Activated CD4-positive, CD25-positive, alpha-beta regulatory T cell treated with anti-CD3 and anti-CD28 coated beads, Interleukin-2, amount 50 U/mL, for 72 hours (primary cell): ENCODE measurements around the gene SLC6A11.

ENCODE experiments used
- DNase-seq: peaks from one replicate; pipeline ENCODE4 v3.0.0; 2021

The SLC6A11 gene

GRCh38 chr3:10957976-10958749 lies 142.1 kb downstream of the SLC6A11 start:
- no peak for DNase-seq

- DNase-seq: no peak
Observed at GRCh38 chr3:10960255-10960654, 144.2 kb downstream of the SLC6A11 start.

- no peak for DNase-seq
Observed at GRCh38 chr3:10961921-10962320, 145.9 kb downstream of the SLC6A11 start.

- no peak for DNase-seq
Observed at GRCh38 chr3:10962481-10963036, 146.5 kb downstream of the SLC6A11 start.

DNA sequence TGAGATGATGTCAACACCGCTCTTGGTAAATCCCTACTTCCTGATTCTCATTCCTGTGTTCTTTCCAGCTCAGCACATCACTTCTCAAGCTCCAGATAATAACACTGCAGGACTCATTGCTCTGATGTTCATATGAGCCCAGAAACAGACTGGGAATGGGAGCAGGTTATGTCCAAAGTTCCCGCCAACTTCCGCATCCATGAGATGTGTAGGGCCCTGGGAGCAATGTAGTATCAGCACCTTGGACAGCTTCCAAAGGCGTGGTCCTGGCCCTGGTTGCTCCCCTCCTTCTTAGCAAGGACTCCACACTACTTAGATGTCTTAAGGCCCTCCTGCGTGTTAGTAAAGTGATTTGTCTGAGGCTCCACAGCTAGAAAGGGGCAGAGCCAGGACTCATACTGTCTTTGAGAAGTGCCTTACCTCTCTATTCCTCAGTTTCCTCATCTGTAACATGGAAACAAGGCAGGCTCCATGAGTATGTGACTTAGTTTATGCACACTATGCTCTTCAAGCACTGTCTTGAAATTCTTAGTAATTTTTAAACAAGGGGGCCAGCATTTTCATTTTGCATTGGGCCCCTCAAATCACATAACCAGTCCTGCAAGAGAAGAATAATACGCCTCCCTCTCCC lies 148.6 kb downstream of the SLC6A11 start:
- no peak for DNase-seq

DNA sequence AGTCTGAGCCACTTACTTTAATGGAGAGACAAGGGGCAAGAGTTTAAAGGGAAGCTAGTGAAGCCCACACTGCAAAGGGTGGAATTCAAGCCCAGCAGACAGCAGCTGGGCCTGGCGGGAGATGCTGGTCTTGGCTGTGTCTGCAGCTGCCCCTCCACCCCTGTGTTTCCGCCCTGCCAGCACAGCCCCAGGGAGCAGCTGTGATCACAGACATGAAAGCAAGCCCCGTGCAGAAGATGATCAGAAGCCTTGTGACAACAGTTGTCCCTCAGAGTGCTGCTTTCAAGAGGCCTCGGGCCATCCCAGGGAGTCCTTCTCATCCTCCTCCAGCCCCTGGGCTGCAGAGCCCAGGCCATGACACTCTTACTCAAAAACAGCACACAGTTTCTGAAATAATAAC lies 152.4 kb downstream of the SLC6A11 start:
- no peak for DNase-seq

- no peak for DNase-seq
Observed at GRCh38 chr3:10970306-10970960, 154.4 kb downstream of the SLC6A11 start.

DNA sequence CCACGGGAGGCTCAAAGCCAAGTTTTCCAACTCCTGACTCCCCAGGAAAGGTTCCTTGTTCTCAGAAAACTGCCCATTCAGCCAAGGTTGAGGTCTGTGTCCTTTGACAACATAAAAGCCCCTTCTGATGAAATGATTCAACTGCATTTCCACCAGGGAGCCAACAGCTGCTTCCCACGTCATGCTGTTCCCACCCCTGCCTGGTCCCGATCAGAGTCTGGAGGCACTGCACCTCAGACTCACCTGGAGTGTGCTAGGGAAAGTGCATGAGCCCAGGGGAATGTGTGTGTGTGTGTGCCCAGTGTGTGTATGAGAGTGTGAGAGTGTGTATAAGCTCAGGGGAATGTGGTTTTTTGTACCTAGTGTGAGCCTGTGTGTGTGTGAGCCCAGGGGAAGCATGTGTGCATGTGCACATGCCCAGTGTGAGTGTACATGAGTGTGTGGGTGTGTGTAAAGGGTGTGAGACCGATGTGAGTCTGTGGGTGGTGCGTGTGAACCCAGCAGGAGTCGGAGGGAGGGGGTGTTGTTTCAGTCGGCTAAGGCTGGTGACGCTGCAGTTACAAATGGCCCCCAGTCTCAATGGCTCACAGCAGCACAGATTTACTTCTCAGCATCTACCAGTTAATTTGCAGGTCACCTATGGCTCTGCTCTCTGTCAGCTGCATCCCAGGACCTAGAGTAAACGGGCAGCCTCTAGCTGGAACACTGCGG lies 156.2 kb downstream of the SLC6A11 start:
- DNase-seq: no peak

- no peak for DNase-seq
Observed at GRCh38 chr3:10973046-10973595, 157.1 kb downstream of the SLC6A11 start.

- no peak for DNase-seq
Observed at GRCh38 chr3:10974131-10974530, 158.1 kb downstream of the SLC6A11 start.

DNA sequence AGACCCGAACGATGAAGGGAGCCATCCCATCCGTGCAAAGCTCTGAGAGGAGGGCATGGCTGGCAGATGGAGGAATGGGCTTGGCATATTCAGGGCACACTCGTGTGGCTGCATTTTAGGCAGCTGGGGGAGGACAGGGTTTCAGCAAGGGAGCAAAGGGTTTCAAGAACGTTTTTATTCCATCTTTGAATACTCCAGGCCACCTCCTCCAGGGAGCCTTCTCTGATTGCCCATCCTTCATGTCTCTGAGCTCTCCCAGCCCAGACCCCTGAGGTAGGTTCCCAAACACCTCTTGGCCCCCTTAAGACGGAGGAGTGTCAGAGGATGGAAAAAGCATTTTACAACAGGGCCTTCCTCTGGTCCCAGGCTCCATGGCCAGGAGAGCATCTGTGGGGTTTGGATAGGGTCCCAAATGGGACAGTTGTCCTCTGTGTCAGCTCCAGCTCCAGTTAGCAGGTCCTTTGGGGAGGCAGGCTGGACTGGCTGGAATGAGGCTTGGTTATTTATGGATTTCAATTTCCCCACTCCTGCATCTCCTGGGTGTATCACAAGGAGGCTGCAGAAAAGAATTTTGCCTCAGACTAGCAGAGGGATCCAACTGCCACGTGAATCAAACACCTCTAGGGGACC lies 158.8 kb downstream of the SLC6A11 start:
- no peak for DNase-seq

- DNase-seq: no peak
Observed at GRCh38 chr3:10975695-10976234, 159.7 kb downstream of the SLC6A11 start.

DNA sequence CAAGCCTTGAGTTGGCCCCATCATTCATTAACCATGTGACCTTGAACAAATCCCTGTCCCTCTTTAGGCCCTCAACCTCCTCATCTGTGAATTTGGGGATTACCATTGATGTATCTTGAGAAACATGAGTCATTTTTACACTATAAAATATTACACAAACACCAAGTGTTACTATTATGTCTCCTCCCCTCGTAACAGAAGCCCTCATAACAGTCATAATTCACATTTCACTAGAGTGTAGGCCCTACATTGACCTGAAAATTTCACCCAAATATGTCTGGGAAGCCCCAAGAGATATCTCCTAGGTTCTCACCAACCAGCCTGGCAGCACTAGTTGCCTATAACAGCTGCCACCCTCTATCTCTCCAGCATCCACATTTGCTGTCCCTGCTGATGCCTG lies 160.7 kb downstream of the SLC6A11 start:
- DNase-seq: no peak

- DNase-seq: no peak
Observed at GRCh38 chr3:10977892-10978510, 162.0 kb downstream of the SLC6A11 start.

DNA sequence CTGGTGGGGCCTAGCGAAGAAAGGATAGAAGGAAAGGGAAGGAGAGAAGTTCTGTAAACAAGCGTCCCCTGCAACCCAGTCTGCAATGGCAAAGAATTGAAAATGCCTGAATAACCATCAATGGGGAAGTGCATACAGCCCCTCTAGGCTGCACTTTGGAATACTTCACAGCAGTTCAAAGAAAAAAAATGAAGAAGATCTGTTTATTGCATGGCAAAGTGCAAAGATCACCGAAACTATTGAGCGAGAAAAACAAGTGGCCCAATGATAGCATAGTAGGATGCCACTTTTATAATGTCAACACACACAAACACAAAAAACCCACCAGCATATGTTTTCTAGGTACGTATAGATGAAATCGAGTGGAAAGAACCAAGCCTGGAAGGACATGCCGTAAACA lies 162.9 kb downstream of the SLC6A11 start:
- no peak for DNase-seq

GRCh38 chr3:10980312-10980711 lies 164.3 kb downstream of the SLC6A11 start:
- DNase-seq: no peak

DNA sequence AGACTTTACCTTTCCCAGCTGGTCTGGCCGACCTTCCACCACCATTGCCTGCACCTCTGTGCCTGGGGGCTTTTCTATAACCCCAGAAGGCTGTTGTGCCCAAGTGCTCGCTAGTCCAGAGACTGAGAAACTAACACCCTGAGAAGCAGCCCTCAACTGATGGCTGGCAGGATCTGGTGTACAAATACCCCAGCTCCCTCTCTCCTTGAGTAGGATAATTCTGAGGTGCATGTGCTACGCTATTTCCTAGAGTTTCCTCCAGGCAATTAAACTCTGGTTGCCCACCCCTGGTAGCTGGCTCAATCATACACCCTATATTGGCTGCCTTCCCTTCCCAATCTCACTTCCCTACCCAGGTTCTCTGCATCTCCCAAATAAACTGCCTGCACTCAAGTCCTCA lies 165.0 kb downstream of the SLC6A11 start:
- DNase-seq: no peak

GRCh38 chr3:10981961-10982360 lies 165.9 kb downstream of the SLC6A11 start:
- no peak for DNase-seq

GRCh38 chr3:10982782-10983181 lies 166.8 kb downstream of the SLC6A11 start:
- no peak for DNase-seq

- DNase-seq: no peak
Observed at GRCh38 chr3:10983219-10983916, 167.3 kb downstream of the SLC6A11 start.

GRCh38 chr3:10984371-10984896 lies 168.4 kb downstream of the SLC6A11 start:
- no peak for DNase-seq
